ENCODE data around the gene CIT.
"Not testable (repeated sequence)": the region's sequence is repeated elsewhere in the genome, so short reads cannot be mapped to it uniquely, and the experiment has no call there.

CIT gene

GRCh38 chr12:119661882-119662281, 215.2 kb downstream of the CIT start:
- no peak for DNase-seq (ENCODE audit: extremely low read depth in 1 of 2, low read depth in 1 of 2)

DNA sequence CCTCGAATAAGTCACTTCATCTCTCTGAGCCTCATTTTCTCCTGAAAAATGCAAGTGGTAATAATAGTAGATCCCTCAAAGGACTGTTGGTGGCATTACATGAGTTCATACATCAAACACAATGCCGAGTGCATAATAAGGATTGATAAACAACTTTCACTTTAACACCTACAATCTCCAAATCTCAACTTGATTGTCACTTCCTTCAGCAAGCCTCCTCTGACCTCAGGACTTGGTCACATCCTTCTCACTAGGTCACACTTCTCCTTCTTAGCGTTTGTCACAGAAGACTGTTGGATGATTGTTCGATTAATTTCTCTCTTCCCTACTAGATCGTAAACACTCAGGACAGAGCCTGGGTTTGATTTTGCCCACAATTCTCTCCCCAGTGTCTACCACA, 217.0 kb downstream of the CIT start:
- no peak for DNase-seq (ENCODE audit: extremely low read depth in 1 of 2, low read depth in 1 of 2)

DNA sequence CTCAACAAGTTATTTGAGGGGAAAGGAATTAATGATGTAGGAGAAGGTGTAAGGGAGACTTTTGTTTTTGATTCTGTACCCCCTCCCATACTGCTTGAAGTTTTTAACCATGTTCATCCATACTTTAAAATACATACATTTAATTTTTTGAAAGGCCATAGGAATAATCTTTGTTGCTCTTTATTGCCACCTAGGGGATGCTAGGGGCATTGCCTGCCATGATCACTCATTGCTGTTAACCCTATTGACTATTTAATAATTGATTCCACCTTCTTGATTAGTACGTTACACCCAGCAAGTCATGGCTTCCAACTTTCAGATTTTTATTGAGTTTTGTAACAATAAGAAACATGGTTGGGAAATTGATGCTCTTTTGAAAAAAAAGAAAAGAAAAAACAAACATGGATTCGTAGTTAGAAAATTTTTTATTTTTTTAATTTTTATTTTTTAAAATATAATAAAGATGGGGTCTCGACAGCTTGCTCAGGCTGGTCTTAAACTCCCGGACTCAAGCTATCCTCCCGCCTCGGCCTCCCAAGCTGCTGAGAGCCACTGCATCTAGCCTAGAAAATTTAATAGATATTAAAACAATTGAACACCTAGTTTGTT, 217.7 kb downstream of the CIT start:
- peak in 1 of 2 donors; percentile 8 for DNase-seq (ENCODE audit: extremely low read depth in 1 of 2, low read depth in 1 of 2)

DNA sequence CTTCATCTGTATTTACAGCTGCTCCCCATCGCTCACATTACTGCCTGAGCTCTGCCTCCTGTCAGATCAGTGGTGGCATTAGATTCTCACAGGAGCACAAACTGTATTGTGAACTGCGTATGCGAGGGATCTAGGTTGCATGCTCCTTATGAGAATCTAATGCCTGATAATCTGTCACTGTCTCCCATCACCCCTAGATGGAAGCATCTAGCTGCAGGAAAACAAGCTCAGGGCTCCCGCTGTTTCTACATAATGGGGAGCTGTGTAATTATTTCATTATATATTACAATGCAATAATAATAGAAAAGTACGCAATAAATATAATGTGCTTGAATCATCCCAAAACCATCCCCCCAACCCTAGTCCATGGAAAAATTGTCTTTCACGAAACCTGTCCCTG, 219.0 kb downstream of the CIT start:
- not testable (repeated sequence) for DNase-seq (ENCODE audit: extremely low read depth in 1 of 2, low read depth in 1 of 2)

DNA sequence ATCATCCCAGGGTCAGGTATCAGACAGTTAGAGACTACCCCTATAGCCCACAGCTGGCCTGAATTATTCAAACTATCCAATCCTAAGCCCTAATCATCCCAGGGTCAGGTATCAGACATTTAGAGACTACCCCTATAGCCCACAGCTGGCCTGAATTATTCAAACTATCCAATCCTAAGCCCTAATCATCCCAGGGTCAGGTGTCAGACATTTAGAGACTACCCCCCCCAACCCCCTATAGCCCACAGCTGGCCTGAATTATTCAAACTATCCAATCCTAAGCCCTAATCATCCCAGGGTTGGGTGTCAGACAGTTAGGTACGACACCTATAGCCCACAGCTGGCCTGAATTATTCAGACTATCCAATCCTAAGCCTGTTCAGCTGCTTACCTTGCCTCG, 220.1 kb downstream of the CIT start:
- not testable (repeated sequence) for DNase-seq (ENCODE audit: extremely low read depth in 1 of 2, low read depth in 1 of 2)

GRCh38 chr12:119652665-119653064, 224.5 kb downstream of the CIT start:
- DNase-seq (ENCODE audit: extremely low read depth in 1 of 2, low read depth in 1 of 2) = no peak

DNA sequence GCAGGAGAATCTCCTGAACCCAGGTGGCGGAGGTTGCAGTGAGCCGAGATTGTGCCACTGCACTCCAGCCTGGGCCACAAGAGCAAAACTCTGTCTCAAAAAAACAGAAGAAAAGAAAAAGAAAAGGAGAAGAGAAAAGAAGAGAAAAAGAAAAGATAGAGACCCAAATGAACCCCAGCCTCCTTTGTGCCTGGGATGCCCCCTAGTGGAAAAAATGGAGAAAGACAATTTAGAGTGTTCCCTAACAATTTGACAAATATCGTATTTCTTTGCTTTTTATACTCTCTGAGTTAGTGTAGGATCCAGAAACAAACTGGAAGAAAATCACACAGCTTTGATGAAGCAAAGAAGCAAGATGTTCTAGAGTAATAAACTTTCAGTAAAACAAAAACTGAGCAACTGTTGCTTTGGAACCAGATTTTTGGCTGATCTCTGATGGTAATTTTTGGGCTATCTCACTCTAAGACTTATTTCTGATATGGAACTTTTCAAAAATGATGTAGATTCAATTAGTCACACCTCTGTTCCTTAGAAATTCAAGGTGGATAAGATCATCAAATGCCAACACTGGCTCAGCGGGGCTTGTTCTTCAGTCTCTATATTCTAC, 227.8 kb downstream of the CIT start:
- no peak for DNase-seq (ENCODE audit: extremely low read depth in 1 of 2, low read depth in 1 of 2)

DNA sequence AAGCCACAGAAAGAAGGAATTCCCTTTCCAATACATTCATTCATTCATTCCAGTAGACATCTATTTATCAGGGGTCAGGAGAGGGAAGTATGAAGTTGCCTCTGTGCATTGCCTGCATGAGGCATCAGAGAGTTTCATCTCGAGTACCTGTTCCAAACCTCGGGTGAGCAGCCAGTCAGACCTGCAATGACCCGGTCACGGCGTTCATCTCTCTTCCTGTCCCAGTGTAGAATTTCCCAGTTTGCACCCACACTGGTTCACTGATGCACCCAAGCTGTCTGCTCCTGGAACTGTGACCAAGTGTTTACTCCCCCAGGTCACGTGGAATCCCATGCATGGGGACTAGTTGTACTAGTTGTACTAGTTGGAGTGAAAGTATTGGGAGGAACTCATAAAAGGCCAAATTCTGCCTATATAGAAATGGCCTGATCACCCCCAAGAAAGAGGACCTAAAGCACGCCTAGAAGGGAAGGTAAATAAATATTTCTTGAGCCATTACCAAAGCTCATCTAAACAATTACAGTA, 231.5 kb downstream of the CIT start:
- DNase-seq (ENCODE audit: extremely low read depth in 1 of 2, low read depth in 1 of 2) = no peak

GRCh38 chr12:119644930-119645329, 232.2 kb downstream of the CIT start:
- DNase-seq (ENCODE audit: extremely low read depth in 1 of 2, low read depth in 1 of 2) = no peak

DNA sequence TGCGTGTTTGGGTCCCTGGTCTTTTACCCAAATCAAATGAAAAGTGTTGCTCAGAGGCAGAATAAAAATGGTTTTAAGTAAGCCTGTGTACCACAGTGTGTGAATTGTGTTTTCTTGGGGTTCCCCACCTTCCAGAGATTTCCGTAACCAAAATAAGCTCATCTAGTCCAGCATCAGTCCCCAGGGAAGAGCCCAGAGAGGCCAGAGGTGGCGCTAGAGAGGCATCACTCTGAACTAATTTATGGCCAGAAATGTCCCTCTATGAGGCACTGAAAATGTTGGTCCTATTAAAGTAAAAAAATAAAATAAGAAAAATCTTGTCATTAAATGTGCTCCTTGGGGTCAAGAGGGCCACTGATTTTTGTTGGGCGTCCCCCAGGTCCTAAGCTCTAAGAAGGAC, 234.1 kb downstream of the CIT start:
- DNase-seq (ENCODE audit: extremely low read depth in 1 of 2, low read depth in 1 of 2) = no peak

All from activated CD8-positive, alpha-beta memory T cell treated with anti-CD3 and anti-CD28 coated beads for 1 hour (primary cell).